ENCODE data around the gene MORC4. TPM values are rescaled to one million over a fixed set of nuclear protein-coding genes. Genes with fewer than 3 reads are reported as not detected.

MORC4 gene
- polyA plus RNA-seq, 1 donor from 2014 or later: 7.5 TPM

DNA sequence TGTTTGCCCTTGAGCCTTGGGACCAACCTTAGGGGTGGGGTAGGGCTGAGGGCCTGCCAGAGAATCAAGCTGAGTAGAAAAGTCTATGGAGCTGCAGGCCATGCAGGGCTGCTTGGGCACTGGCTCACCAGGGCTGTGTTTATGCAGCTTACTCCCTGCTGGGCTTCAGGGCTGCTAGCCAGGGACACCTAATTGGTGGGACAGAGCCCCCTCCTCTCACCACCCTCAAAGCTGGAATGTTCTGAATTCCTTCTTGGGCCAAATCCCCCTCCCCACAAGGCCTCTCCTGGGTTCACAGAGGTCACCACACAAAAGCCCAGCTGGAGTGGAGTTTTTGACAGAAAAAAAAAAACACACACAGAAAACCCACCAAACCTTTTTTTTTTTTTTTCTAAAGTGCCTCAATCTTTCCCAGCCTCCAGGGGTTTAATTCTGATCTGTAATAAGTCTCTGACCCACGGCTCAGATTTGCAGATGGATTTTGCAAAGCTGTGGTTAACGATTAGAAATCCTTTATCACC, 80.0 kb downstream of the MORC4 start, which contains the start of gene CLDN2:
Gene CLDN2, plus strand, starts transcription at position 471 of the 521 bp plus-strand sequence. CDS start 7,827 bp downstream, outside the sequence.
- H3K9me2 ChIP-seq (ENCODE audit: insufficient read depth, low read length): no peaks in the 10 kb centered on the region
- H4K20me1 ChIP-seq (ENCODE audit: insufficient read depth): no peaks in the 10 kb centered on the region
- TF ChIP-seq RAD21 (conservative IDR thresholded peaks at IDR 0.05): no peak
- no peak for TF ChIP-seq EZH2 (IDR thresholded peaks at IDR 0.05; ENCODE audit: borderline replicate concordance, insufficient read depth, low read length, poor library complexity, severe bottlenecking)
- TF ChIP-seq, protein P1, sequence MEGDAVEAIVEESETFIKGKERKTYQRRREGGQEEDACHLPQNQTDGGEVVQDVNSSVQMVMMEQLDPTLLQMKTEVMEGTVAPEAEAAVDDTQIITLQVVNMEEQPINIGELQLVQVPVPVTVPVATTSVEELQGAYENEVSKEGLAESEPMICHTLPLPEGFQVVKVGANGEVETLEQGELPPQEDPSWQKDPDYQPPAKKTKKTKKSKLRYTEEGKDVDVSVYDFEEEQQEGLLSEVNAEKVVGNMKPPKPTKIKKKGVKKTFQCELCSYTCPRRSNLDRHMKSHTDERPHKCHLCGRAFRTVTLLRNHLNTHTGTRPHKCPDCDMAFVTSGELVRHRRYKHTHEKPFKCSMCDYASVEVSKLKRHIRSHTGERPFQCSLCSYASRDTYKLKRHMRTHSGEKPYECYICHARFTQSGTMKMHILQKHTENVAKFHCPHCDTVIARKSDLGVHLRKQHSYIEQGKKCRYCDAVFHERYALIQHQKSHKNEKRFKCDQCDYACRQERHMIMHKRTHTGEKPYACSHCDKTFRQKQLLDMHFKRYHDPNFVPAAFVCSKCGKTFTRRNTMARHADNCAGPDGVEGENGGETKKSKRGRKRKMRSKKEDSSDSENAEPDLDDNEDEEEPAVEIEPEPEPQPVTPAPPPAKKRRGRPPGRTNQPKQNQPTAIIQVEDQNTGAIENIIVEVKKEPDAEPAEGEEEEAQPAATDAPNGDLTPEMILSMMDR (IDR thresholded peaks at IDR 0.05; ENCODE audit: poor library complexity, severe bottlenecking): no peak
- TF ChIP-seq TAF1 (IDR thresholded peaks at IDR 0.05; ENCODE audit: low read depth): no peak
- TF ChIP-seq SMC3 (conservative IDR thresholded peaks at IDR 0.05; ENCODE audit: poor library complexity): no peak
- no peak for TF ChIP-seq POLR2AphosphoS5 (IDR thresholded peaks at IDR 0.05)
- TF ChIP-seq EP300 (conservative IDR thresholded peaks at IDR 0.05; ENCODE audit: poor library complexity, severe bottlenecking): no peak
- TF ChIP-seq, protein P2, sequence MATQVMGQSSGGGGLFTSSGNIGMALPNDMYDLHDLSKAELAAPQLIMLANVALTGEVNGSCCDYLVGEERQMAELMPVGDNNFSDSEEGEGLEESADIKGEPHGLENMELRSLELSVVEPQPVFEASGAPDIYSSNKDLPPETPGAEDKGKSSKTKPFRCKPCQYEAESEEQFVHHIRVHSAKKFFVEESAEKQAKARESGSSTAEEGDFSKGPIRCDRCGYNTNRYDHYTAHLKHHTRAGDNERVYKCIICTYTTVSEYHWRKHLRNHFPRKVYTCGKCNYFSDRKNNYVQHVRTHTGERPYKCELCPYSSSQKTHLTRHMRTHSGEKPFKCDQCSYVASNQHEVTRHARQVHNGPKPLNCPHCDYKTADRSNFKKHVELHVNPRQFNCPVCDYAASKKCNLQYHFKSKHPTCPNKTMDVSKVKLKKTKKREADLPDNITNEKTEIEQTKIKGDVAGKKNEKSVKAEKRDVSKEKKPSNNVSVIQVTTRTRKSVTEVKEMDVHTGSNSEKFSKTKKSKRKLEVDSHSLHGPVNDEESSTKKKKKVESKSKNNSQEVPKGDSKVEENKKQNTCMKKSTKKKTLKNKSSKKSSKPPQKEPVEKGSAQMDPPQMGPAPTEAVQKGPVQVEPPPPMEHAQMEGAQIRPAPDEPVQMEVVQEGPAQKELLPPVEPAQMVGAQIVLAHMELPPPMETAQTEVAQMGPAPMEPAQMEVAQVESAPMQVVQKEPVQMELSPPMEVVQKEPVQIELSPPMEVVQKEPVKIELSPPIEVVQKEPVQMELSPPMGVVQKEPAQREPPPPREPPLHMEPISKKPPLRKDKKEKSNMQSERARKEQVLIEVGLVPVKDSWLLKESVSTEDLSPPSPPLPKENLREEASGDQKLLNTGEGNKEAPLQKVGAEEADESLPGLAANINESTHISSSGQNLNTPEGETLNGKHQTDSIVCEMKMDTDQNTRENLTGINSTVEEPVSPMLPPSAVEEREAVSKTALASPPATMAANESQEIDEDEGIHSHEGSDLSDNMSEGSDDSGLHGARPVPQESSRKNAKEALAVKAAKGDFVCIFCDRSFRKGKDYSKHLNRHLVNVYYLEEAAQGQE (IDR thresholded peaks at IDR 0.05; ENCODE audit: borderline replicate concordance): no peak
- no peak within 1 kb of the TSS for H2AFZ ChIP-seq (ENCODE audit: low read depth, low read length)
- H3K36me3 ChIP-seq (ENCODE audit: insufficient read depth, low read length): no peaks in the 10 kb centered on the region
- H3F3A ChIP-seq (ENCODE audit: insufficient read depth, low read length, poor library complexity, severe bottlenecking): no peaks in the 10 kb centered on the region
- H3K4me2 ChIP-seq (ENCODE audit: low read length): no peak within 1 kb of the TSS
- no peak within 1 kb of the TSS for H3K27ac ChIP-seq (ENCODE audit: low read length)
- no peaks in the 10 kb centered on the region for H3K79me2 ChIP-seq (replicated peaks; ENCODE audit: insufficient read depth, low read length)
- no peak within 1 kb of the TSS for H3K9ac ChIP-seq (ENCODE audit: low read length)
- H3K4me3 ChIP-seq (ENCODE audit: low read length): no peak within 1 kb of the TSS
- no peaks in the 10 kb centered on the region for H3K9me3 ChIP-seq (ENCODE audit: low read length)
- H3K27me3 ChIP-seq (ENCODE audit: insufficient read depth, low read depth, low read length): no peaks in the 10 kb centered on the region

DNA sequence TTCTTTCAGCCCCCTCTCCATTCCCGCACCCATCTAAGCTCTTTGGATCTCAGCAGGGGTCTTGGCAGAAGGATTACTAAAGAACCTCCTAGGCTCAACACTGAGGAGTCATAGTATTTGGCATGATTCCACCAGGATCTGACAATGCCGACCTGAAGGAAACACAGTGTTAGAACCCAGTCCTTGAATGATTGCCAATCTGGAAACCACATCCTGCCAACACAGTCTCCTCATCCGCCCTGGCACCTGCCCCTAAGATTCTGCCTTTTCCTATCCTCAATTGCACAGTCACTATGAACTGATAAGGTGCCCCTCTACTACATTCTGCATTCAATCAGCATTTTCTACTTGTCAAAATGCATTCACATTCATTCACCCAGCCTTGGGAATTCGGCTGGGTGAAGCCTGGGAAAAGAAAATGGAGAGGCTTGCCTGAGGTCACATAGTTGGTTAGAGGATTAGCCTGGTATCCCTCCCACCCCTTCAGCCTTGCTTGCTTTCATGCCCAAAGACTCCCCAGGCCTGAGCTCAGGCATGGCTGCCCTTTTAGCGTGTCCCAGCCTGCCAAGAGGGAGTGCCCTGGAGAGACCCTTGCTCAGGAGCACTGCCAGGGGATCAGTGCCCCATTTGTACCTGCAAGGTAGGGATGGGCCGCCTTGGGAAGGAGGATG, 82.0 kb downstream of the MORC4 start:
- H3K27ac ChIP-seq (ENCODE audit: low read length): no peak overlapping the region
- no peaks in the 10 kb centered on the region for H3K36me3 ChIP-seq (ENCODE audit: insufficient read depth, low read length)
- no peak overlapping the region for H3K4me3 ChIP-seq (ENCODE audit: low read length)
- no peak overlapping the region for H2AFZ ChIP-seq (ENCODE audit: low read depth, low read length)
- H4K20me1 ChIP-seq (ENCODE audit: insufficient read depth): no peaks in the 10 kb centered on the region
- H3K9ac ChIP-seq (ENCODE audit: low read length): no peak overlapping the region
- no peak overlapping the region for H3K4me2 ChIP-seq (ENCODE audit: low read length)
- no peaks in the 10 kb centered on the region for H3F3A ChIP-seq (ENCODE audit: insufficient read depth, low read length, poor library complexity, severe bottlenecking)
- TF ChIP-seq EP300 (conservative IDR thresholded peaks at IDR 0.05; ENCODE audit: poor library complexity, severe bottlenecking) (no peak), MXI1 (conservative IDR thresholded peaks at IDR 0.05; ENCODE audit: poor library complexity, severe bottlenecking) (no peak), EZH2 (IDR thresholded peaks at IDR 0.05; ENCODE audit: borderline replicate concordance, insufficient read depth, low read length, poor library complexity, severe bottlenecking) (no peak), POLR2AphosphoS5 (IDR thresholded peaks at IDR 0.05) (no peak), RAD21 (conservative IDR thresholded peaks at IDR 0.05) (no peak), SMC3 (conservative IDR thresholded peaks at IDR 0.05; ENCODE audit: poor library complexity) (no peak), TAF1 (IDR thresholded peaks at IDR 0.05; ENCODE audit: low read depth) (no peak)
- TF ChIP-seq, protein P1 (IDR thresholded peaks at IDR 0.05; ENCODE audit: poor library complexity, severe bottlenecking): no peak
- TF ChIP-seq, protein P2 (IDR thresholded peaks at IDR 0.05; ENCODE audit: borderline replicate concordance): no peak
- H3K27me3 ChIP-seq (ENCODE audit: insufficient read depth, low read depth, low read length): no peaks in the 10 kb centered on the region
- H3K79me2 ChIP-seq (replicated peaks; ENCODE audit: insufficient read depth, low read length): no peaks in the 10 kb centered on the region
- no peaks in the 10 kb centered on the region for H3K9me2 ChIP-seq (ENCODE audit: insufficient read depth, low read length)
- H3K9me3 ChIP-seq (ENCODE audit: low read length): no peaks in the 10 kb centered on the region

Data from neural cell (in vitro differentiated cells).